HepG2 (cell line): Measurements from ENCODE around the gene ING1. TPM values are rescaled to one million over a fixed set of nuclear protein-coding genes. Genes with fewer than 3 reads are reported as not detected.

Experiments
- CAMTA2 ChIP-seq: sonication (generic); formaldehyde crosslinking; IDR thresholded peaks from 2 replicates; pipeline ENCODE4 v1.4.0; 2020; ENCODE audit warnings: mild to moderate bottlenecking, missing genetic modification reagents, borderline replicate concordance
- EHMT2 ChIP-seq: fragments of 200-600 bp; sonication (generic); IDR thresholded peaks from 2 replicates; pipeline ENCODE4 v1.7.0; 2017; ENCODE audit warnings: antibody characterized with exemption, low read depth, low read length, borderline replicate concordance
- ELF3 ChIP-seq: IDR thresholded peaks from 2 replicates; pipeline ENCODE4 v1.6.1; 2016; ENCODE audit warnings: missing genetic modification reagents, missing compliant biosample characterization
- HOXA7 ChIP-seq: sonication (generic); formaldehyde crosslinking; IDR thresholded peaks from 2 replicates; pipeline ENCODE4 v1.8.1; 2022; ENCODE audit warnings: mild to moderate bottlenecking, missing genetic modification reagents, moderate library complexity
- HOXA9 ChIP-seq: sonication (generic); formaldehyde crosslinking; IDR thresholded peaks from 2 replicates; pipeline ENCODE4 v1.8.1; 2022; ENCODE audit warnings: missing genetic modification reagents, mild to moderate bottlenecking, moderate library complexity, borderline replicate concordance
- RNF219 ChIP-seq: sonication (generic); formaldehyde crosslinking; IDR thresholded peaks from 2 replicates; pipeline ENCODE4 v1.5.0; 2020; ENCODE audit warnings: mild to moderate bottlenecking, missing genetic modification reagents
- TAF15 ChIP-seq: fragments of 200-400 bp; formaldehyde crosslinking; IDR thresholded peaks from one replicate; pipeline ENCODE4 v1.6.1; 2018; ENCODE audit warnings: mild to moderate bottlenecking, low read depth, low read length; ENCODE audit not compliant: poor library complexity, severe bottlenecking
- ZBTB4 ChIP-seq: sonication (generic); formaldehyde crosslinking; IDR thresholded peaks from 2 replicates; pipeline ENCODE4 v1.4.0; 2020; ENCODE audit warnings: missing genetic modification reagents, mild to moderate bottlenecking, borderline replicate concordance
- ZFX ChIP-seq: sonication (generic); formaldehyde crosslinking; IDR thresholded peaks from 2 replicates; pipeline ENCODE4 v1.4.0; 2020; ENCODE audit warnings: mild to moderate bottlenecking, low read depth, missing genetic modification reagents, moderate library complexity
- ZNF224 ChIP-seq: sonication (generic); formaldehyde crosslinking; IDR thresholded peaks from 2 replicates; pipeline ENCODE4 v1.5.0; 2020; ENCODE audit warnings: mild to moderate bottlenecking, missing genetic modification reagents
- ZUFSP ChIP-seq: sonication (generic); formaldehyde crosslinking; IDR thresholded peaks from 2 replicates; pipeline ENCODE4 v1.9.0; 2021; ENCODE audit warnings: missing genetic modification reagents, mild to moderate bottlenecking, borderline replicate concordance
- polyA plus RNA-seq, 8 experiments: library from polyadenylated mRNA; depleted of rRNA in 3 of 8; stranded (reverse) in 7 of 8; unstranded in 1 of 8; fragments of >200 nt; fragmentation: Illumina TruSeq in 4 of 8; extraction: Trizol in 4 of 8; gene quantifications; 2 replicates each; pipeline versions ENCODE4 v1.2.1 to v1.2.3, GENCODE V29; 2011 to 2016; ENCODE audit warnings: low read depth in 4 of 8, missing spikeins in 1 of 8, mixed read lengths in 1 of 8; ENCODE audit not compliant: insufficient read depth in 1 of 8
- total RNA-seq, 5 experiments: library from RNA; depleted of rRNA; stranded (reverse); fragments of >200 nt; fragmentation: Illumina TruSeq; extraction: Trizol; gene quantifications; 2 replicates each; pipeline ENCODE4 v1.2.3, GENCODE V29; 2016; ENCODE audit warnings: low read depth in 1 of 5
- TF ChIP-seq, protein P1 (sequence below): sonication (generic); formaldehyde crosslinking; IDR thresholded peaks from 2 replicates; pipeline ENCODE4 v1.5.1; 2020; ENCODE audit warnings: mild to moderate bottlenecking, missing genetic modification reagents, borderline replicate concordance

Gene ING1
- total and polyA plus RNA-seq, 2 of the 13 experiments (the other 11 are each of a cell fraction or from before 2014, with no cell fraction given), result 8.1 to 16.1 TPM

- TF ChIP-seq ZBTB4 (CRISPR knock-in tag), result no peak
- TF ChIP-seq, protein P1, sequence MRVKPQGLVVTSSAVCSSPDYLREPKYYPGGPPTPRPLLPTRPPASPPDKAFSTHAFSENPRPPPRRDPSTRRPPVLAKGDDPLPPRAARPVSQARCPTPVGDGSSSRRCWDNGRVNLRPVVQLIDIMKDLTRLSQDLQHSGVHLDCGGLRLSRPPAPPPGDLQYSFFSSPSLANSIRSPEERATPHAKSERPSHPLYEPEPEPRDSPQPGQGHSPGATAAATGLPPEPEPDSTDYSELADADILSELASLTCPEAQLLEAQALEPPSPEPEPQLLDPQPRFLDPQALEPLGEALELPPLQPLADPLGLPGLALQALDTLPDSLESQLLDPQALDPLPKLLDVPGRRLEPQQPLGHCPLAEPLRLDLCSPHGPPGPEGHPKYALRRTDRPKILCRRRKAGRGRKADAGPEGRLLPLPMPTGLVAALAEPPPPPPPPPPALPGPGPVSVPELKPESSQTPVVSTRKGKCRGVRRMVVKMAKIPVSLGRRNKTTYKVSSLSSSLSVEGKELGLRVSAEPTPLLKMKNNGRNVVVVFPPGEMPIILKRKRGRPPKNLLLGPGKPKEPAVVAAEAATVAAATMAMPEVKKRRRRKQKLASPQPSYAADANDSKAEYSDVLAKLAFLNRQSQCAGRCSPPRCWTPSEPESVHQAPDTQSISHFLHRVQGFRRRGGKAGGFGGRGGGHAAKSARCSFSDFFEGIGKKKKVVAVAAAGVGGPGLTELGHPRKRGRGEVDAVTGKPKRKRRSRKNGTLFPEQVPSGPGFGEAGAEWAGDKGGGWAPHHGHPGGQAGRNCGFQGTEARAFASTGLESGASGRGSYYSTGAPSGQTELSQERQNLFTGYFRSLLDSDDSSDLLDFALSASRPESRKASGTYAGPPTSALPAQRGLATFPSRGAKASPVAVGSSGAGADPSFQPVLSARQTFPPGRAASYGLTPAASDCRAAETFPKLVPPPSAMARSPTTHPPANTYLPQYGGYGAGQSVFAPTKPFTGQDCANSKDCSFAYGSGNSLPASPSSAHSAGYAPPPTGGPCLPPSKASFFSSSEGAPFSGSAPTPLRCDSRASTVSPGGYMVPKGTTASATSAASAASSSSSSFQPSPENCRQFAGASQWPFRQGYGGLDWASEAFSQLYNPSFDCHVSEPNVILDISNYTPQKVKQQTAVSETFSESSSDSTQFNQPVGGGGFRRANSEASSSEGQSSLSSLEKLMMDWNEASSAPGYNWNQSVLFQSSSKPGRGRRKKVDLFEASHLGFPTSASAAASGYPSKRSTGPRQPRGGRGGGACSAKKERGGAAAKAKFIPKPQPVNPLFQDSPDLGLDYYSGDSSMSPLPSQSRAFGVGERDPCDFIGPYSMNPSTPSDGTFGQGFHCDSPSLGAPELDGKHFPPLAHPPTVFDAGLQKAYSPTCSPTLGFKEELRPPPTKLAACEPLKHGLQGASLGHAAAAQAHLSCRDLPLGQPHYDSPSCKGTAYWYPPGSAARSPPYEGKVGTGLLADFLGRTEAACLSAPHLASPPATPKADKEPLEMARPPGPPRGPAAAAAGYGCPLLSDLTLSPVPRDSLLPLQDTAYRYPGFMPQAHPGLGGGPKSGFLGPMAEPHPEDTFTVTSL (CRISPR knock-in tag), result no peak
- TF ChIP-seq HOXA7 (CRISPR knock-in tag), result no peak
- TF ChIP-seq CAMTA2 (CRISPR knock-in tag), result no peak
- TF ChIP-seq ZUFSP, result no peak
- peak; percentile 68 for TF ChIP-seq ELF3 (CRISPR knock-in tag)
- TF ChIP-seq RNF219 (CRISPR knock-in tag), result no peak
- TF ChIP-seq ZFX (CRISPR knock-in tag), result peak; percentile 41; the same call in 1 of the 2 replicates
- TF ChIP-seq HOXA9 (CRISPR knock-in tag), result 0 out of 2 replicates have a peak, but pooled peaks have one; percentile 50
- TF ChIP-seq EHMT2, result no peak
- no peak for TF ChIP-seq TAF15
- no peak for TF ChIP-seq ZNF224
These were observed 1.2 kb upstream of the ING1 start (continued) for GRCh38 chr13:110712081-110712848.
